Measurements from ENCODE around the gene BRAT1. TPM values are rescaled to one million over a fixed set of nuclear protein-coding genes. Genes with fewer than 3 reads are reported as not detected.
"Not testable (repeated sequence)": the region's sequence is repeated elsewhere in the genome, so short reads cannot be mapped to it uniquely, and the experiment has no call there.

BRAT1 gene
- total RNA-seq, 3 donors from 2014 or later = 20.7 to 27.9 (median 22.1) TPM

DNA sequence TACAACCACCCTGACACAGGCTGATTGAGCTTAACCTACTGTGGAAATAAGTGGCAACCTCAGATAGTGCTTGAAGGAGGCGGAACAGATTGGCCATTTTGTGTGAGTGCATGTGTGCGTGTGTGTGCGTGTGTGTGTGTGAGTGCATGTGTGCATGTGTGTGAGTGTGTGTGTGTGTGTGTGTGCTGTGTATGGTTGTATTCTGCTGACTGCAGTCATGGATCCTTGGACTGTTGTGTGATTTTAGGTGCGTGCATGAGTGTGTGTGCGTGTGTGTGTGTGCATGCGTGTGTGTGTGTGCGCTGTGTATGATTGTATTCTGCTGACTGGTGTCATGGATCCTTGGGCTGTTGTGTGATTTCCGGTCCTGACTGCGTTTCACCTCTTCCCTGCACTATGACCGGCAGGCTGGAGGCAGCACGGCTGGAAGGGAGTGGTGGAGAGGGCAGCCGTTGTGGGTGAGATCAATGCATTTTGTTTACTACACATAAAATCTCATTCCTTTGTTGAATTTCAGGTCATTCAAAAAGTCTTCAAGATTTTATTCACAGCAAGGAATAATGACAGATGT lies 9.7 kb upstream of the BRAT1 start:
- peak in 2 of 3 donors; percentile 61 to 71 for DNase-seq
- ATAC-seq = peak; percentile 92
- peaks cover 16% of the 10 kb centered on the region for H3K4me1 ChIP-seq (ENCODE audit: low read depth)
- H3K4me3 ChIP-seq = no peak overlapping the region
- TF ChIP-seq, protein P1, sequence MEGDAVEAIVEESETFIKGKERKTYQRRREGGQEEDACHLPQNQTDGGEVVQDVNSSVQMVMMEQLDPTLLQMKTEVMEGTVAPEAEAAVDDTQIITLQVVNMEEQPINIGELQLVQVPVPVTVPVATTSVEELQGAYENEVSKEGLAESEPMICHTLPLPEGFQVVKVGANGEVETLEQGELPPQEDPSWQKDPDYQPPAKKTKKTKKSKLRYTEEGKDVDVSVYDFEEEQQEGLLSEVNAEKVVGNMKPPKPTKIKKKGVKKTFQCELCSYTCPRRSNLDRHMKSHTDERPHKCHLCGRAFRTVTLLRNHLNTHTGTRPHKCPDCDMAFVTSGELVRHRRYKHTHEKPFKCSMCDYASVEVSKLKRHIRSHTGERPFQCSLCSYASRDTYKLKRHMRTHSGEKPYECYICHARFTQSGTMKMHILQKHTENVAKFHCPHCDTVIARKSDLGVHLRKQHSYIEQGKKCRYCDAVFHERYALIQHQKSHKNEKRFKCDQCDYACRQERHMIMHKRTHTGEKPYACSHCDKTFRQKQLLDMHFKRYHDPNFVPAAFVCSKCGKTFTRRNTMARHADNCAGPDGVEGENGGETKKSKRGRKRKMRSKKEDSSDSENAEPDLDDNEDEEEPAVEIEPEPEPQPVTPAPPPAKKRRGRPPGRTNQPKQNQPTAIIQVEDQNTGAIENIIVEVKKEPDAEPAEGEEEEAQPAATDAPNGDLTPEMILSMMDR (IDR thresholded peaks at IDR 0.05) = no peak
- intact Hi-C loops (cut with DNase I, micrococcal nuclease) = no loop called here
- H3K36me3 ChIP-seq (ENCODE audit: low read depth) = no peaks in the 10 kb centered on the region
- H3K9me3 ChIP-seq = no peaks in the 10 kb centered on the region

DNA sequence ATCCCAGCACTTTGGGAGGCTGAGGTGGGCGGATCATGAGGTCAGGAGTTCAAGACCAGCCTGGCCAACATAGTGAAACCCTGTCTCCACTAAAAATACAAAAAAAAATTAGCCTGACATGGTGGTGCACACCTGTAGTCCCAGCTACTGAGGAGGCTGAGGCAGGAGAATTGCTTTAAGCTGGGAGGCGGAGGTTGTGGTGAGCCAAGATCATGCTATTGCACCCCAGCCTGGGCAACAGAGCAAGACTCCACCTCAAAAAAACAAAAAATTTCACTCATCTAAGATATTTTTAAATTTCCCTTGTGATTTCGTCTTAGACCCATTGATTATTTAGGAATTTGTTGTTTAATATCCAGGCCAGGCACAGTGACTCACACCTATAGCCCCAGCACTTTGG lies 8.6 kb upstream of the BRAT1 start:
- peaks cover 19% of the 10 kb centered on the region for H3K4me1 ChIP-seq (ENCODE audit: low read depth)
- intact Hi-C loops (cut with DNase I, micrococcal nuclease); DNase-seq; ATAC-seq; H3K9me3 ChIP-seq; H3K4me3 ChIP-seq; H3K36me3 ChIP-seq (ENCODE audit: low read depth): not testable (repeated sequence)

DNA sequence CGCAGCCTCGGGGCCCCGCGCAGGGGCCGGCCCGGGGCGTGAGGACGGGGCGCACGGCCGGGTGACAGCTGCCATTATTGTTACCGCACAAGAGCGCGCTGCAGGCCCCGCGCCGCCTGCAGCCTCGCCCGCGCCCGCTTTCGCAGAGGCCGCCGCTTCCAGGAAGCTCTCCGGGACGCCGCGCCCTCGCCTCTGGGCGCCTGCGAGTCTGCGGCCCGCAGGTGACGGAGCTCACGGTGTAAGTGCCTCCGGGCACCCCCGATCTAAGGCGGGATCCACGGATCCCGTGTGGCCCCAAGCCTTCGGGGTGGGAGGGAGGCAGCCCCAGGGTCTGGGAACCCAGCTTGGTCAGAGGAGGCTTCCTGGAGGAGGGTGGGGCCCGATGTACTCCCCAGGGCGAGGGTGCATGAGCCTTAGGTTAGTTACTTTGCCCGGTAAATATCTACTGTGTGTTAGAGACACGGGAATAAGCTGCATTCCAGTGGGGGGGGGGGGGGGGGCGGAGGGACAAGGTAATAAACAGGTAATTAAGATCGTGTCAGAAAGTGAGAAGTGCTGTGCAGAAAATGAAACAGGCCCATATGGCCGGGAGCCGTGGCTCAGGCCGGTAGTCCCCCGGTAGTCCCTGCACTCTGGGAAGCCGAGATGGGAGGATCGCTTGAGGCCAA lies 4.1 kb upstream of the BRAT1 start:
- Histone ChIP-seq H3K4me1 (ENCODE audit: low read depth) (peaks cover 28% of the 10 kb centered on the region), H3K4me3 (peak overlapping the region; percentile 92), H3K36me3 (ENCODE audit: low read depth) (no peaks in the 10 kb centered on the region), H3K9me3 (no peaks in the 10 kb centered on the region)
- ATAC-seq (peak; percentile 49), DNase-seq (peak; percentile 53 to 76 (median 76))
- TF ChIP-seq, protein P1 (IDR thresholded peaks at IDR 0.05) = no peak
- intact Hi-C loops (cut with DNase I, micrococcal nuclease) = no loop called here

DNA sequence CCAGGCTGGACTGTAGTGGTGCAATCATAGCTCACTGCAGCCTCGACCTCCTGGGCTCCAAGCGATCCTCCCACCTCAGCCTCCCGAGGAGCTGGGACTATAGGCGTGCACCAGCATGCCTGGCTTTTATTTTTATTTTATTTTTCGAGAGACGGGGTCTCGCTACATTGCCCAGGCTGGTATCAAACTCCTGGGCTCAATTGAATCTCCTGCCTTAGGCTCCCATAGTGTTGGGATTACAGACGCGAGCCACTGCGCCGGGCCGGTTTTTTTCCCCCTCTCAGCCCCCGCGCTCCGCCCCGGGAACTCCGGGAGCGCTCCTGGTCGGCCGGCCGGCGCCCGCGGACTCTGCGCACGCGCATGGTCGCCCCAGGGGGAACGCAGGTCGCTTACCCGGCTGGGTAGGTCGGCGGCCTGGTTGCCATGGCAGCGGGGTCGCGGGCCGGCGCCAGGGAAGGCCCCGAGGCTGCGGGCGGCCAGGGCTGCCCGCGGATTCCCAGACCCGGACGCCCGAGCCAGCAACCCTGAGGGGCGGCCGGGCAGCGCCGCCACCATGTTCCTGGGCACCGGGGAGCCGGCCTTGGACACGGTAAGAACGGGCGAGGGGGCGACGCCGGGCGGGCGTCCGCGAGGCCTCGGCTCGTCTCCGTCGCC lies 3.4 kb upstream of the BRAT1 start, which contains the start of gene IQCE:
IQCE (plus strand) TSS at position 351 of the 654 bp plus-strand sequence; CDS start at position 554, 203 bp downstream.
- peak; percentile 82 for ATAC-seq
- H3K4me1 ChIP-seq (ENCODE audit: low read depth) = peaks cover 34% of the 10 kb centered on the region

DNA sequence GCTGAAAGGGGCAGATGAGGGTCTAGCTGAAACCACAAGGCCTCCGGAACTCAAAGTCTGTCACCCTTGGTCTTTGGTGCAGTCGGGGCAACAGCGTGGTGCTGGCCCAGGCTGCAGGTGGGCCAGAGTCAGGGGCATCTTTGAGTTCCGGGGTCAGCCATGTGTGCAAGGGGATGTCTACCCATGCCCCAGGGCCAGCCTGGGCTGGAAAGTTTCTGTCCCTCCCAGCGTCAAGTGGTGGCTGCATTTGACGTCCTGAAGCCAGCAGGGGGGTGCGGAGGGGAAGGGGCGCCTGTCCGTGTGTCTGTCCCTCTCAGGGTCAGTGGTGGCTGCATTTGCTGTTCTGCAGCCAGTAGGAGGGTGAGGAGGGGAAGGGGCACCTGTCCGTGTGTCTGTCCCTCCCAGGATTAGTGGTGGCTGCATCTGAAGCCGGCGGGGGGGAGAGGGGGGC lies 638 bp downstream of the BRAT1 start:
- no peaks in the 10 kb centered on the region for H3K9me3 ChIP-seq
- no peak for ATAC-seq
- peak in 1 of 3 donors; percentile 58 for DNase-seq
- H3K4me3 ChIP-seq = peak overlapping the region; percentile 65
- TF ChIP-seq, protein P1 (IDR thresholded peaks at IDR 0.05) = no peak
- H3K36me3 ChIP-seq (ENCODE audit: low read depth) = no peaks in the 10 kb centered on the region
- intact Hi-C loops (cut with DNase I, micrococcal nuclease) = no loop called here
- H3K4me1 ChIP-seq (ENCODE audit: low read depth) = peaks cover 17% of the 10 kb centered on the region

More for the DNA sequence above, 3.4 kb upstream of the BRAT1 start, which contains the start of gene IQCE:
- intact Hi-C loops (cut with DNase I, micrococcal nuclease) = no loop called here
- Histone ChIP-seq H3K9me3 (no peaks in the 10 kb centered on the region), H3K4me3 (peak within 1 kb of the TSS; percentile 92), H3K36me3 (ENCODE audit: low read depth) (no peaks in the 10 kb centered on the region)
- peak; percentile 92 to 97 (median 97) for DNase-seq
- TF ChIP-seq, protein P1 (IDR thresholded peaks at IDR 0.05) = no peak

Data from mucosa of descending colon (tissue), 3 donors.